ENCODE measurements around the gene SYNJ1. TPM values are rescaled to one million over a fixed set of nuclear protein-coding genes. Genes with fewer than 3 reads are reported as not detected.

The SYNJ1 gene
- total and polyA plus RNA-seq, 2 of the 13 experiments (the other 11 are each of a cell fraction or from before 2014, with no cell fraction given) = 2.0 to 2.7 TPM

- no peak for TF ChIP-seq SP4 (CRISPR knock-in tag; IDR thresholded peaks at IDR 0.05)
- 0 out of 2 replicates have a peak, but pooled peaks have one; percentile 3 for TF ChIP-seq CSRNP1 (CRISPR knock-in tag; IDR thresholded peaks at IDR 0.05)
- TF ChIP-seq ZNF609 (CRISPR knock-in tag; IDR thresholded peaks at IDR 0.05; ENCODE audit: borderline replicate concordance) = no peak
- no peak for TF ChIP-seq PTBP1 (IDR thresholded peaks at IDR 0.05; ENCODE audit: low read depth, low read length, poor library complexity, severe bottlenecking)
- TF ChIP-seq KLF16 (CRISPR knock-in tag; IDR thresholded peaks at IDR 0.05) = 0 out of 4 replicates have a peak, but pooled peaks of 1 of the 2 experiments have one; percentile 55
- TF ChIP-seq ZNF790 (CRISPR knock-in tag; IDR thresholded peaks at IDR 0.05; ENCODE audit: borderline replicate concordance) = no peak
- TF ChIP-seq SIN3B (IDR thresholded peaks at IDR 0.05; ENCODE audit: low read length) = 0 out of 2 replicates have a peak, but pooled peaks have one; percentile 40
- TF ChIP-seq ZNF644 (CRISPR knock-in tag; IDR thresholded peaks at IDR 0.05; ENCODE audit: low read depth) = 0 out of 2 replicates have a peak, but pooled peaks have one; percentile 4
- 0 out of 2 replicates have a peak, but pooled peaks have one; percentile 70 for TF ChIP-seq TEAD2 (CRISPR knock-in tag; IDR thresholded peaks at IDR 0.05)
- 0 out of 2 replicates have a peak, but pooled peaks have one; percentile 9 for TF ChIP-seq DNMT3B (CRISPR knock-in tag; conservative IDR thresholded peaks at IDR 0.05)
- TF ChIP-seq ZBTB14 (CRISPR knock-in tag; IDR thresholded peaks at IDR 0.05) = no peak
- TF ChIP-seq ZSCAN30 (CRISPR knock-in tag; IDR thresholded peaks at IDR 0.05) = no peak
- TF ChIP-seq ZNF552 (CRISPR knock-in tag; IDR thresholded peaks at IDR 0.05; ENCODE audit: borderline replicate concordance) = 0 out of 2 replicates have a peak, but pooled peaks have one; percentile 55
- peak; percentile 4; the same call in 1 of the 2 replicates for TF ChIP-seq MED13 (CRISPR knock-in tag; IDR thresholded peaks at IDR 0.05)
- no peak for TF ChIP-seq ZNF674 (CRISPR knock-in tag; IDR thresholded peaks at IDR 0.05; ENCODE audit: low read depth)
- TF ChIP-seq LBX2 (CRISPR knock-in tag; IDR thresholded peaks at IDR 0.05; ENCODE audit: borderline replicate concordance) = no peak
- peak; percentile 8; the same call in 1 of the 2 replicates for TF ChIP-seq MEF2D (CRISPR knock-in tag; IDR thresholded peaks at IDR 0.05)
- TF ChIP-seq SAFB2 (CRISPR knock-in tag; IDR thresholded peaks at IDR 0.05; ENCODE audit: borderline replicate concordance, low read depth) = 0 out of 2 replicates have a peak, but pooled peaks have one; percentile 3
- TF ChIP-seq NR2F2 (IDR thresholded peaks at IDR 0.05; ENCODE audit: borderline replicate concordance, low read depth) = 0 out of 2 replicates have a peak, but pooled peaks have one; percentile 5
- TF ChIP-seq HDAC2 (CRISPR knock-in tag; IDR thresholded peaks at IDR 0.05) = peak; percentile 78
- 0 out of 2 replicates have a peak, but pooled peaks have one; percentile 35 for TF ChIP-seq MTF1 (CRISPR knock-in tag; IDR thresholded peaks at IDR 0.05)
- TF ChIP-seq ZSCAN12 (CRISPR knock-in tag; IDR thresholded peaks at IDR 0.05) = 0 out of 2 replicates have a peak, but pooled peaks have one; percentile 78
- TF ChIP-seq NR1H2 (CRISPR knock-in tag; IDR thresholded peaks at IDR 0.05; ENCODE audit: borderline replicate concordance, low read depth) = 0 out of 2 replicates have a peak, but pooled peaks have one; percentile 25
These were observed 635 bp upstream of the SYNJ1 start (continued) for GRCh38 chr21:32728456-32728839.
